Measurements from ENCODE around the gene CHAF1B. TPM values are rescaled to one million over a fixed set of nuclear protein-coding genes. Genes with fewer than 3 reads are reported as not detected.
A peak's percentile ranks its signal among the peaks of the same experiment; 100 is the strongest.
"Not testable (repeated sequence)": the region's sequence is repeated elsewhere in the genome, so short reads cannot be mapped to it uniquely, and the experiment has no call there.

The CHAF1B gene
- total RNA-seq, 1 donor: 2.4 TPM

DNA sequence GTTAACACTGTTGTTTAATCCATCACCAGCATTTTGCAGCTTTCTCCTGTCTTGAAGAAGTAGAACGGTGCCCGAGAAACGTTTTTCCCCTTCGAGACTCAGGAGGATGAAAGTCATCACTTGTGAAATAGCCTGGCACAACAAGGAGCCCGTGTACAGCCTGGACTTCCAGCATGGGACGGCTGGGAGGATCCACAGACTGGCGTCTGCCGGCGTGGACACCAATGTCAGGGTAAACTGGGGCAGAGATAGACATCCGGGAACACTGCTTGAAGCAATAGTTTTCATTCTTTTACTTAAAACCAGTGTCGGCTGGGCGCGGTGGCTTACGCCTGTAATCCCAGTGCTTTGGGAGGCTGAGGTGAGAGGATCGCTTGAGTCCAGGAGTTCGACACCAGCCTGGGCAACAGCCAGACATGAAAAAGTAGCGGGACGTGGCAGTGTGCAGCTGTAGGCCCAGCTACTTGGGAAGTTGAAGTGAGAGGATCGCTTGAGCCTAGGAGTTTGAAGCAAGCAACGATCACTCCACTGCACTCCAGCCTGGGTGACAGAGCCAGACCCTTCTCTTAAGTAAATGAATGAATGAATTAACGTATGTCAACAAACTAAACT is 945 bp downstream of the CHAF1B start:
- DNase-seq (ENCODE audit: low read depth in 2 of 3, low spot score in 2 of 3): no peak

DNA sequence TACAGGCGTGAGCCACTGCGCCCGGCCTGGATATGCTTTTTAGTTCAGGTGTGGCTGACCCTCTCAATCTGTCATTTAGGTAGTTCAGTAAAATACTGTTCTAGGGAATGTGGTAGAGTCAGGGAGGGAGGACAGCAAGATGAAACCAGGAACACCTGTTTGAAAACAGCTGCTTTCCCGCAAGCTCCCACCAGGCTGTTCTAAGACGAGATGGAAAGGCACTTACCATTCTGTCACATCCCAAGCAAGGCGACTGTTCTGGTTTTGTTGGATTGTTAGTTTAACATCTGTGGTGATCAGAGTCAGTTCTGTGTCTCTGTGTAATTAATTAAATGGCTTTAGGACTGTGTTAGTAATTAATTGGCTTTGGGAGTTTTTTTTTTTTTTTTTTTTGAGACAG is 2.9 kb downstream of the CHAF1B start:
- DNase-seq (ENCODE audit: low read depth in 2 of 3, low spot score in 2 of 3): no peak

DNA sequence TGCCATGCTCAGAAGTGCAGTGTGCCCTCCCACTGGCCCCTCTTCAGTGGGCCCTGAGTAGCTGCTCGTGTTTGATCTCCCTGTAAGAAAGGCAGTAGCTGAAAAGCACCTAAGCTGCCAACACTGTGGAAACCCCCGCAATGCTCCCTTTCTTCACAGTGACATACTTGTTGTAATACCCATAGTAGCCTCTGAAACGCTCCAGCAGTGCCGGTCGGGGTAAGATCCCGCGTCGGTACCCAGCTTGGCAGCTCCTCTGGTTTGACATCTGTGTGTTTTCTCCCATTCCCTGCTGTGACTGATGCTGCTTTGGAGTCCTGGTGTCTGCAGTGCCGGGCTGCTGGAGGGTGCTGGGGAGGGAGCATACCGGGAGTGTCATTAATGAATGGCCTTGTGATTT is 3.6 kb downstream of the CHAF1B start:
- no peak for DNase-seq (ENCODE audit: low read depth in 2 of 3, low spot score in 2 of 3)

DNA sequence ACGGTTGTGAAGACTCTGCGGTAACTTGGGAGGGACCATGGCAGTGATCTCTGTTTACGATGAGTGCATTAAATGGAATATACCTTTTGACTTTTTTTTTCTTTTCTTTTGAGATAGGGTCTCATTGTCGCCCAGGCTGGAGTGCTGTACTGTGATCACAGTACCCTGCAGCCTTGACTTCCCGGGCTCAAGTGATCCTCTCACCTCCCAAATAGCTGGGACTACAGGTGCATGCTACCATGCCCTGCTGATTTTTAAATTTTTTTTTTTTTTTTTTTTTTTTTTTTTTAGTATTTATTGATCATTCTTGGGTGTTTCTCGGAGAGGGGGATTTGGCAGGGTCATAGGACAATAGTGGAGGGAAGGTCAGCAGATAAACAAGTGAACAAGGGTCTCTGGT is 6.5 kb downstream of the CHAF1B start:
- DNase-seq (ENCODE audit: low read depth in 2 of 3, low spot score in 2 of 3): not testable (repeated sequence)

DNA sequence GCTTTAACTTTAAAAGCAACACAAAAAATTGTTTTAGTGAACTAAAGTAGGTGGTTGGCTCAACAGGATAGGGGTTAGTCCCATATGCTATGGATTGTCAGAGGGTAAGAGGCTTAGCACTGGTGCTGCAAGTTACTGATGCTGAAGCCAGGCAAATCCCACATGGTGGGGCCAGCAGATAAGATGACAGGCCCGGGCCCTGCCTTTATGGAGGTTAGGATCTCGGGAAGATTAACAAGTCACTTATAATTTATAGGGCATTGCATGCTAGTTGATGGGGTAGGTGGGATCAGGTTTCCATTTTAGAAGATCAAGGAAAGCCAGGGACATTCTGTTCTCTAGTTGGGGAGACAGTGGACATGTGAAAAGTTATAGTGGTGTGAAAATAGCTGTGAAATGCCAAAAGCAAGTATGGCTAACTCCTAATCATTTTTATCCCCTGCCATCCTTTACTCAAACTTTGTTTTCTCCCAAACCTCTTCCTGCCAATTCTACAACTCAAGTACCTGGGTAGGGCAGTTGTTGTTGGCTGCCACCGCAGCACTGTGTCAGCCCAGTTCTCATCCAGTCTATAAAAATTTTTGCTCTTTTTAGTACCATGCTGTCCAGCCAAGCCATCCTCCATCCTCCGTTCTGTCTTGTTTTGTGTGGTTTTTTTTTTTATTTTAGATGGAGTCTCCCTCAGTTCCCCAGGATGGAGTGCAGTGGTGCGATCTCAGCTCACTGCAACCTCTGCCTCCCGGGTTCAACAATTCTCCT is 10.3 kb downstream of the CHAF1B start:
- no peak for DNase-seq (ENCODE audit: low read depth in 2 of 3, low spot score in 2 of 3)

DNA sequence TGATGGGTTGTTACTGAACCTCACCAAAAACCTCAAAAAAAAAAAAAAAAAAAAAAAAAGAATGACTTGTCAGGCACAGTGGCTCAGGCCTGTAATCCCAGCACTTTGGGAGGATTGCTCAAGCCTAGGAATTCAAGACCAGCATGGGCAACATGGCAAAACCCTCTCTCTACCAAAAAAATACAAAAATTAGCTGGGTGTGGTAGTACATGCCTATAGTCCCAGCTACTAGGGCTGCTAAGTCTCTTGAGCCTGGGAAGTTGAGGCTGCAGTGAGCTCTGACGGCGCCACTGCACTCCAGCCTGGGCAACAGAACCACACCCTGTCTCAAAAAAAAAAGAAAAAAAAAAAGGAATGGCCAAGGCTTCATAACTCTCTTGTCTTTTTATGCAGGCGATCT is 11.1 kb downstream of the CHAF1B start:
- no peak for DNase-seq (ENCODE audit: low read depth in 2 of 3, low spot score in 2 of 3)

DNA sequence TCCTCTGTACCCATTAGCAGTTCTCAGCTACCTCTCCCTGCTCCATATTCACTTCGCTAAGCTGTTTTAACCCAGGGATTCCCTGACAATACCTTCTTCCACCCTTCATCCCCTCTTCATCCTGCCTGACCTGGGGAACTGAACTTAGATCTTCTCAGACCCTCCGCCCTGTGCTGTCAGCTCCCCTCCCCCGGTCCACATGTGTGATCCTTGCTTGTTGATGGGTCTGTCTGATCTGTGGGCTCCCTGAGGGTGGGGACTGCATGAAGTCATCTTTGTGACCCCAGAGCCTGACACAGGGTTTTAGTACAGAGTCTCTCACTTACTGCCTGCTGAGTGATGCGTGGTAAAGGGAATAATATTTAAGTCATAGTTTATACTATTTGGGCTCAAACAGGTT is 11.8 kb downstream of the CHAF1B start:
- DNase-seq (ENCODE audit: low read depth in 2 of 3, low spot score in 2 of 3): no peak

DNA sequence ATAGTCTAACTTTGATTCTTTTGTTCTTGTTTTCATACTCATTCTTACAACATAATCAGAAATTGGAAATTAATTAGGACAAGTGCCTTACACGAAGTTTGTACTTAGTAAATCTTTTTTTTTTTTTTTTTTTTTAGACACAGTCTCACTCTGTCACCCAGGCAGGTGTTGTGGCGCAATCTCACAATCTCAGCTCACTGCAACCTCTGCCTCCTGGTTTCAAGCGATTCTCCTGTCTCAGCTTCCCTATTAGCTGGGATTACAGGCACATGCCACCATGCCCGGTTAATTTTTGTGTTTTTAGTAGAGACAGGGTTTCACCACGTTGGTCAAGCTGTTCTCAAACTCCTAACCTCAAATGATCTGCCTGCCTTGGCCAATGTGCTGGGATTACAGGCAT is 12.4 kb downstream of the CHAF1B start:
- DNase-seq (ENCODE audit: low read depth in 2 of 3, low spot score in 2 of 3): no peak

DNA sequence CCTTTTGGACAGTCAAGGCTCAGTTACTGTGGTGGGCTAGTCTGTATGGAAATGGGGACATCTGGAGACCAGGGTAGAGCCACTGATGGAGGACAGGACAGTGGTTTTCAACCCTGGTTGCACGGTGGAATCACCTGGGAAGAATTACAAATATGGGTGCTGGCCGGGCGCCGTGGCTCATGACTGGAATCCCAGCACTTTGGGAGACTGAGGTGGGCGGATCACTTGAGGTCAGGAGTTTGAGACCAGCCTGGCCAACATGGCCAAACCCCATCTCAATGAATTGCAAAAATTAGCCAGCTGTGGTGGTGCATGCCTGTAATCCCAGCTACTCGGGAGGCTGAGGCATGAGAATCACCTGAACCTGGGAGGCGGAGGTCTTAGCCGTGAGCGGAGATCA is 14.5 kb downstream of the CHAF1B start:
- not testable (repeated sequence) for DNase-seq (ENCODE audit: low read depth in 2 of 3, low spot score in 2 of 3)

DNA sequence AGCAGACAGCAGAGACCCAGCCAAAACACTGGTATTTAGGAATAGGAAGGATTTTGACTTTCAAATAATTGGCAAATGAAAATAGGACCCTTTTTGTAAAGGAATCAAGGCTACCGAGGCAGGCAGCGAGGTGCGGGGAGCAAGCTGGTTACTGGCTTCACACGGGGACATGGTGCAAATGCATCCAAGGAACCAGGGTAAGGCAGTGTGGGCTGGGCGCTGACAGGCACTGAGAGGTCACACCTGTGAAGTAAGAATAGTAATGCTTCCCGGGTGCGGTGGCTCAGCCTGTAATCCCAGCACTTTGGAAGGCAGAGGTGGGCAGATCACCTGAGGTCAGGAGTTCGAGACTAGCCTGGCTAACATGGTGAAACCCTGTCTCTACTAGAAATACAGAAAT is 15.5 kb downstream of the CHAF1B start:
- no peak for DNase-seq (ENCODE audit: low read depth in 2 of 3, low spot score in 2 of 3)

DNA sequence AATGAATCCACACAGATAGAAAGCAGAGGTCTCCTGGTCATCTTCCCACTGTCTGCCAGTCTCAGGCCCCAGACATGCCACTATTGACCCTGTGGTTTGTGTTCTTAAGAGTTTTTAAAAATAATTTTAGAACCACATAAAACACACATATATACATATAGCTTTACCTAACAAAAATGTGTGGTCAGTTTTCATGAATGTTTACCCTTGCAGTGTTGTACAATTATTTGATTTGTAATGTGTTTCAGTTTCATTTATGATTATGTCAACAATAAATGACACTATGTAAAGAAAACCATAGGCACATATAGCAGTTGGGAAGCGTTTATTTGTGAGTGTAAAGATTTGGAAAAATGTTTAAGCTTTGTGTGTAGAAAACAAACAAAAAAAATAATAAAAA is 17.1 kb downstream of the CHAF1B start:
- DNase-seq (ENCODE audit: low read depth in 2 of 3, low spot score in 2 of 3): no peak

DNA sequence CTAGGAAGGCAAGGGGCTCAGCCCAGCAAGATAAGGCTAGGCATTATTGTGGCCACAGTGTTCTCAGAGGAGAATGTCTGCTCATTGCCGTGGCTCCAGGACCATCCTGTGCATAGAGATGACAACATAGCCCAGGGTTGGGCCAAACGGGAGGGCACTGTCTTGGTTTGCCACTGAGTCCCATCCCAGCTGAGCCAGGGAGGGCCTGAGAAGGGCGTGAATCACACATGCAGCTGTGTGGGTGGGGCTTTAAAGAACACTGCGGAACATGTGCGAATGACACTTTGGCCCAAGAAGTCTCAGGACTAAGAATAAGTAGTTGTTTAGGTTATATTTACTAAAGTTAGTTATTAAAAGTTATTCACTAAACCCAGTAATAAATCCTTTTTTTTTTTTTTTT is 18.5 kb downstream of the CHAF1B start:
- no peak for DNase-seq (ENCODE audit: low read depth in 2 of 3, low spot score in 2 of 3)

DNA sequence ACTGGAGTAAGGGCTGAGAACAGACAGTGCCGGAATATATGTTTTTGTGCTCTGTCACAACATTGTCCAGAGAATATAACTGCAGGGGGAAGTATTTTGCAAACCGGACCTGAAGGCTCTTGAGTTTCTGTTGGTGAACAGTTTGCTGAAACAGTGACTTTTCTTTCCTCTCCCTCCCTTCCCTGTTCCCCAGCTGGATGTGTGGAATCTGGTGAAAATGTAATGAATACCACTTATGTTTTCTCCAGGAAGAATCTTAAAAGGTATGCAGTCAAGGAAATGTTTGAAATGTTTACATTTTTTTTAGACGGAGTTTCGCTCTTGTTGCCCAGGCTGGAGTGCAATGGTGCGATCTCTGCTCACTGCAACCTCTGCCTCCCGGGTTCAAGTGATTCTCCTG is 23.4 kb downstream of the CHAF1B start:
- no peak for DNase-seq (ENCODE audit: low read depth in 2 of 3, low spot score in 2 of 3)

DNA sequence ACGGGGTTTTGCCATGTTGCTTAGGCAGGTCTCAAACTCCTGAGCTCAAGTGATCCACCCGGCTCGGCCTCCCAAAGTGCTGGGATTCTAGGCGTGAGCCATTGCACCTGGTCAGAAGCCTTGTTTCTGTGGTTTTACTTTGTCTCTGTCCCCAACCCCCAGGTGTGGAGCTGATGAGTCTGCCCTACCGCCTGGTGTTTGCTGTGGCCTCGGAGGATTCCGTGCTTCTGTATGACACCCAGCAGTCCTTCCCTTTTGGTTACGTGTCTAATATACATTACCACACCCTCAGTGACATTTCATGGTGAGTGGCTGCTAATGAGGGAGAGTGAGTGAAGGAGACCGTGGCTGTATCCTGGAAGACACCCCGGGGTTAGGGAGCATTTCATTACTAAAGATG is 26.1 kb downstream of the CHAF1B start:
- DNase-seq (ENCODE audit: low read depth in 2 of 3, low spot score in 2 of 3): no peak

DNA sequence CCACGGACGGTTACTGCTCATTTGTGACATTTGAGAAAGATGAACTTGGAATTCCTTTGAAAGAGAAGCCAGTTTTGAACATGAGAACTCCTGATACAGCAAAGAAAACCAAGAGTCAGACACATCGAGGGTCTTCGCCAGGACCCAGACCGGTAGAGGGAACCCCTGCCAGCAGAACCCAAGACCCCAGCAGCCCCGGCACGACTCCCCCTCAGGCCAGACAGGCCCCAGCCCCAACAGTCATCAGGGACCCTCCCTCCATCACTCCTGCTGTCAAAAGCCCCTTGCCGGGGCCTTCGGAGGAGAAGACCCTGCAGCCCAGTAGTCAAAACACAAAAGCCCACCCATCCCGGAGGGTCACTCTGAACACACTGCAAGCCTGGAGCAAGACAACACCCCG is 27.7 kb downstream of the CHAF1B start:
- no peak for DNase-seq (ENCODE audit: low read depth in 2 of 3, low spot score in 2 of 3)

DNA sequence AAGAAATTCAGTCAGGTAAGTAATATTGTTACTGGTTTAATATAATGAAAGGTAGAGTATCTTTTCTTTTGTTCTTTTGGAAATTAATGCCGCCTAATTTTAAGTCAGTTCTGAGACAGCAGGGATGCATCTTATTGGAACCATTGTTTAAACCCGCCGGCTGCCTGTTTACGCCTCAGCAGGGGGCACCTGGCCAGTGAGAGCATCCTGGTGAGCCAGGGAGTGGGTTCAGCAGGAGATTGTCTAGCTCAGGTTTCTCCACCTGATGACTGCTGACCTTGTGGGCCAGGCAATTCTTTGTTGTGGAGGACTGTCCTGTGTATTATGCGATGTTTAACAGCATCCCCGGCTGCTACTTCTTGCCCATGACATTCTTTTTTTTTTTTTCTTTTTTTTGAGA is 30.2 kb downstream of the CHAF1B start:
- DNase-seq (ENCODE audit: low read depth in 2 of 3, low spot score in 2 of 3): no peak

DNA sequence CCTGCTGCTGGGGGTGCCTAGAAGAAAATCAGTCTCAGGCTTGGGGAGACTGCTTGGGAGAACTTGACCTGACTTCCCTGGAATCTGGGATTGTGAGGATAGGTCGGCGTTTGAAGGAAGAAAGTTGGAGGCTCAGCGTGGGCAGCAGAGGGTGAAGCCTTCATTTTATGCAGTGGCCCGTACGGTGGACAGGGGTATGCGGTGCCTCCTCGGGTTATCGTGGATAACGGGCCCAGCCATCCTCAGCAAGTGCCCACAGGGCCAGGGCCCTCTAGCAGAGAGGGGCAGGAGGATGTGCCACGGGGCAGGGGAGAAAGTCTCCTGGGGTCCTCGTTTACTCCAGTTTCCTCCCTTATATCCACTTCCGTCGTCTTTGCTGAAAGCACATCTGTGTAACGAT is 34.0 kb downstream of the CHAF1B start:
- DNase-seq (ENCODE audit: low read depth in 2 of 3, low spot score in 2 of 3): no peak

DNA sequence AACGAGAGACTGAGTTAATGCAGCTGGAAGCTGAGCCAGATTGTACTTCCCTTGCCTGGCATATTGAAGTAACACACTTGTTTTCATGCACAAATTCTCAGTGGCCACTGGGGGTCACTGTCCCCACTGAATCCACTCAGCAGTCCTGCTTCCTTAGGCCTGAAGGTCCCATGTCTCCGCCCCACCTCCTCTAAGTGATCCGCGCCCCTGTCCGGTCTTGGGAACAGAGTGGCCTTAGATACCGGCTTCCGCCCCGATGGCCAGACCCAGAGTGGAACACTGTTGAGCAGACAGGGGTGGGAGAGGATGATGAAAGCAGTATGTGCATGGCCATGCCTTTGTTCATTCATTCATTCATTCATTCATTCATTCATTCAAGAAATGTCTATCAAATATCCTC is 34.8 kb downstream of the CHAF1B start:
- peak in 2 of 3 donors; percentile 78 to 85 for DNase-seq (ENCODE audit: low read depth in 2 of 3, low spot score in 2 of 3)

DNA sequence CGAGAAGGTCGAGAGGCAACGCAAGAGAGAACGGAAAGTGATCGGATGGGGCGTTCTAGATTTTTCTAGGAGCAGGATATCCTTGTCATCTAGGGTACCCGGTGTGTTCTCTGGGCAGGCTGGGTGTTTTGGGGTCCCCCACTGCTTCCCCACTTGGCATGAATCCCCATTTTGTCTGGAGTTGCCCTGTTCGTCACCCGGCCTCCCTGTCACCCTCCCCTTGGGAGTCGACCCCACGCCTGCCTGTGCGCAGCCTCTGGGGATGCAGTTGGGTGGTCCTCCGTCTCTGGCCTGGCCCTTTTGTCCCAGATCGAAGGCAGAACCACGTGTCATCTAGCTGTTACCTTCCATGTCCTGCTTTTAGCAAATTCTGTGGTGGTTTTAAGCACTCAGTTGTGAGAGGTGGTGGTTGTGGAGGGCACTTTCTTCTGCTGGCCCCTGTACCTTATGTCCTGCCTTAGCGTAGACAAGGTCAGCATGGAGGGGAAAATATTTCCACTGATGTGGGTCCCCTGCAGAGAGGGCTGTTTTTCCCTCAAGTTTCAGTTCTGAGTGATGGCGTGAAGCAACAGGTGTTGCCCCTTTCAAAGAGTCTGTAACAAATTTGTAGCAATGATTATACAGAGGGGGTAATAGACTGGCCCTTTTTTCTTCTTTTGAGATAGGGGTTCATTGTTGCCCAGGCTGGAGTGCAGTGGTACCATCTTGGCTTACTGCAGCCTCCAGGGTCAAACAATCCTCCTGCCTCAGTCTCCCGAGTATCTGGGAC is 35.6 kb downstream of the CHAF1B start:
- DNase-seq (ENCODE audit: low read depth in 2 of 3, low spot score in 2 of 3): no peak

DNA sequence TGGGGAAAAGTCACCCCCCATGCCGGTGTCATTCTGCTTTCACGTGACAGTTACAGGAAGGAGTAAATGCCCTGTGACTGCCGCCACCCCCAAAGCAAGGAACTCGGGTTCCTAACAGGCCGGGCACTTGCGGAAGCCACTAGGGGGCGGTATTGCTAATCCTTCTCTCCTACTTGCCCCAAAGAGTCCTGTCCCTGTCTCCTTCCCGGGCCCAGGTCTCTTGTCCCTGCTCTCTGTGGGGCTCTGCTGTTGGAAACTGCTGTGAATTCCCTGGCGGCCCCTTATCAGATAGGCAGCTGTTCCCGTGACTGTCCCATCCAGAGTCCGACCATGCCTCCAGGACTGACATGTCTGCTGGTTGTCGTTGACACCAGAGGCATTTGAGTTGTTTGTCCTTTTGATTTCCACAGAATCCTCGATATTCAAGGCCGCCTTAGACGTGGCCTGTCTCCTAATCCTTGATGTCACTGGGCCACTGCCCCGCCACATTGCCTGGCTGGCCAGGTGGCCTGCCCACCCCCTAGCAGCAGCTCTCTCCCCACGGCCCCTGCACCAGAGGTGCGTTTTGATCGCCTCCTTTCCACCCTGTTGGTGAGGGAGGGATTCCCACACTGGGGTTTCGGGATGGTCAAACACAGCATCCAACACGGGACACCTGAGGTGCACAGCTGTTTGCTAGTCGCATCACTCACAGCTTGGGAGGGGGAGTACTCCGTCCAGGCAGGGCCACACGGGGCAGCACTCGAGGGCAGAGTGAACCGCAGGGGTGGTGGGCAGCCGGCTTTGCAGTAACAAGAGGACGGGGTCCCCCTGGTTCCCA is 37.3 kb downstream of the CHAF1B start:
- peak in 2 of 3 donors; percentile 67 to 69 for DNase-seq (ENCODE audit: low read depth in 2 of 3, low spot score in 2 of 3)
